GM21786 (cell line): ENCODE measurements around the gene MTHFD1L.

Source experiments
- ATAC-seq: cut with Tn5 transposase; IDR thresholded peaks from one replicate; pipeline ENCODE4 v1.9.1; 2021; ENCODE audit not compliant: unreplicated experiment

The MTHFD1L gene

GRCh38 chr6:151142676-151143075, 277.2 kb downstream of the MTHFD1L start:
- ATAC-seq, result no peak

GRCh38 chr6:151143337-151143736, 277.8 kb downstream of the MTHFD1L start:
- no peak for ATAC-seq

- ATAC-seq, result no peak
Measured at GRCh38 chr6:151143806-151144205, 278.3 kb downstream of the MTHFD1L start.

GRCh38 chr6:151147118-151147832, 281.8 kb downstream of the MTHFD1L start:
- ATAC-seq, result no peak

GRCh38 chr6:151148111-151148510, 282.6 kb downstream of the MTHFD1L start:
- no peak for ATAC-seq

- ATAC-seq, result no peak
Measured at GRCh38 chr6:151149793-151150192, 284.3 kb downstream of the MTHFD1L start.
